ENCODE data around the gene LAMC2.

The LAMC2 gene

DNA sequence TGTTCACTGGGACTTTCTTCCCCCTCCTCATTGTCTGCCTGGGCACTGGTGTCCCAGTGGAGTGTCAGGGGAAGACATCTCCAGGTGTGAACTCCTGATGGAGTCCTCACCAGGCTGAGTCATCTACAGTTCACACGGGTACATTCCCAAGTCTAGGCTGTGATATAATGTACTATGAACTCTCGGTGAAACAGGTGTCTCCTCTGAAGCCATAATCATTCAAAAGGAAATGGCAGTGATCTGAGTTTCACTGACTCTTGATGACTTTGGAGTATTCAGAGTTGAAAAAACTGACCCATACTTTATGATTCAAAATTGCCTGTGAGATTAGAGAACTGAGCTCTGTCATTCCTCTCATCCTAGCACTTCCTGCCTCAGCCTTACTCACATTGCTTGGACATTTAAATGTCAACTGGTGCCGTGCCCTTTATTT, 9.1 kb downstream of the LAMC2 start:
- TF ChIP-seq, protein P1, sequence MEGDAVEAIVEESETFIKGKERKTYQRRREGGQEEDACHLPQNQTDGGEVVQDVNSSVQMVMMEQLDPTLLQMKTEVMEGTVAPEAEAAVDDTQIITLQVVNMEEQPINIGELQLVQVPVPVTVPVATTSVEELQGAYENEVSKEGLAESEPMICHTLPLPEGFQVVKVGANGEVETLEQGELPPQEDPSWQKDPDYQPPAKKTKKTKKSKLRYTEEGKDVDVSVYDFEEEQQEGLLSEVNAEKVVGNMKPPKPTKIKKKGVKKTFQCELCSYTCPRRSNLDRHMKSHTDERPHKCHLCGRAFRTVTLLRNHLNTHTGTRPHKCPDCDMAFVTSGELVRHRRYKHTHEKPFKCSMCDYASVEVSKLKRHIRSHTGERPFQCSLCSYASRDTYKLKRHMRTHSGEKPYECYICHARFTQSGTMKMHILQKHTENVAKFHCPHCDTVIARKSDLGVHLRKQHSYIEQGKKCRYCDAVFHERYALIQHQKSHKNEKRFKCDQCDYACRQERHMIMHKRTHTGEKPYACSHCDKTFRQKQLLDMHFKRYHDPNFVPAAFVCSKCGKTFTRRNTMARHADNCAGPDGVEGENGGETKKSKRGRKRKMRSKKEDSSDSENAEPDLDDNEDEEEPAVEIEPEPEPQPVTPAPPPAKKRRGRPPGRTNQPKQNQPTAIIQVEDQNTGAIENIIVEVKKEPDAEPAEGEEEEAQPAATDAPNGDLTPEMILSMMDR (IDR thresholded peaks at IDR 0.05; ENCODE audit: poor library complexity, severe bottlenecking): no peak
- H3K27me3 ChIP-seq (ENCODE audit: insufficient read depth, poor library complexity, severe bottlenecking): no peaks in the 10 kb centered on the region
- no peaks in the 10 kb centered on the region for H3K9me3 ChIP-seq (ENCODE audit: severe bottlenecking)
- H3K27ac ChIP-seq (ENCODE audit: poor library complexity, severe bottlenecking): peak overlapping the region; percentile 96
- no peak overlapping the region for H3K4me3 ChIP-seq (ENCODE audit: severe bottlenecking)
- peaks cover 76% of the 10 kb centered on the region for H3K4me1 ChIP-seq (ENCODE audit: insufficient read depth, poor library complexity, severe bottlenecking)
- peaks cover 82% of the 10 kb centered on the region for H3K36me3 ChIP-seq (ENCODE audit: low read depth)
- DNase-seq (ENCODE audit: low spot score) (no peak), ATAC-seq (ENCODE audit: low read depth) (peak; percentile 40)

DNA sequence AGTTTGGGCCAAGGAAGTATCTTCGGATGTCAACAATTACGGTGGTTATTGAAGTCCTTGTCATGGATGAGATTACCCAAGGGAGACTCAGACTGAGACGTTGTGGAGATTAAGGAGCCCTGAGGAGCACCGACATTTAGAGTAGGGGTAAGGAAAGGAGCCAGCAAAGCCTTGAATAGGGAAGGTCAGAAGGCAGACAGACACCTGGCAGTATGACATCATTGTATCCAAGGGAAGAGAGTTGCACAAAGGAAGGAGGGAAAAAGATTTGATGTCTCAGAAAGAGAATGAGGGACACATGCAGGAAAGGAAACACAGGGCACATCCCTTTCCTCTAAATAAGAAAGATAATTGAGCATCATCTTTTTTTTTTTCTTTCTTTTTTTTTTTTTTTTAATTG, 11.7 kb downstream of the LAMC2 start:
- peak overlapping the region; percentile 96 for H3K27ac ChIP-seq (ENCODE audit: poor library complexity, severe bottlenecking)
- ATAC-seq (ENCODE audit: low read depth): no peak

DNA sequence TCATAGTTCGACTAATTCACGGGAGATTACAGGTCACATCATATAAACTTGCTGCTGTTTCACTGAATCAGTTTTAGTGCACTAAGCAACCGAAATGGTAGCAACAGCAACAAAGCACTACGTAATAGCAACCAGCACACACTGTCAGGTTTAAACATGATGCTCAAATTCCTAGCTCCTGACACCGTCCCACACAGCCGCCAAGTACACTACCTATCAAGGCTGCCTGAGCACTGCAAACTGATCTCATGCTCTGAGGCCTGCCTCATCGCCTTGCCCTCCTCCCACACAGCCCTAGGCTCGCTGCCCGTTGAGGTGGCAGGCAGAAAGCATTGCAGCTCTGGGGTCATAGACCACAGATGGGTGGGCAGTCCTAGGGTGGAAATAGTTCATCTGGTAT, 12.4 kb downstream of the LAMC2 start:
- Histone ChIP-seq H3K36me3 (ENCODE audit: low read depth) (peaks cover 83% of the 10 kb centered on the region), H3K9me3 (ENCODE audit: severe bottlenecking) (no peaks in the 10 kb centered on the region), H3K27ac (ENCODE audit: poor library complexity, severe bottlenecking) (peak overlapping the region; percentile 96), H3K27me3 (ENCODE audit: insufficient read depth, poor library complexity, severe bottlenecking) (no peaks in the 10 kb centered on the region), H3K4me3 (ENCODE audit: severe bottlenecking) (no peak overlapping the region), H3K4me1 (ENCODE audit: insufficient read depth, poor library complexity, severe bottlenecking) (peaks cover 53% of the 10 kb centered on the region)
- TF ChIP-seq, protein P1 (IDR thresholded peaks at IDR 0.05; ENCODE audit: poor library complexity, severe bottlenecking): no peak
- DNase-seq (ENCODE audit: low spot score) (peak; percentile 81), ATAC-seq (ENCODE audit: low read depth) (peak; percentile 90)

More for the DNA sequence above, 11.7 kb downstream of the LAMC2 start:
- no peaks in the 10 kb centered on the region for H3K9me3 ChIP-seq (ENCODE audit: severe bottlenecking)
- H3K4me3 ChIP-seq (ENCODE audit: severe bottlenecking): no peak overlapping the region
- H3K36me3 ChIP-seq (ENCODE audit: low read depth): peaks cover 84% of the 10 kb centered on the region
- H3K4me1 ChIP-seq (ENCODE audit: insufficient read depth, poor library complexity, severe bottlenecking): peaks cover 55% of the 10 kb centered on the region
- DNase-seq (ENCODE audit: low spot score): no peak
- TF ChIP-seq, protein P1 (IDR thresholded peaks at IDR 0.05; ENCODE audit: poor library complexity, severe bottlenecking): no peak
- H3K27me3 ChIP-seq (ENCODE audit: insufficient read depth, poor library complexity, severe bottlenecking): no peaks in the 10 kb centered on the region

- no peak overlapping the region for H3K4me3 ChIP-seq (ENCODE audit: severe bottlenecking)
- peaks cover 47% of the 10 kb centered on the region for H3K4me1 ChIP-seq (ENCODE audit: insufficient read depth, poor library complexity, severe bottlenecking)
- H3K27me3 ChIP-seq (ENCODE audit: insufficient read depth, poor library complexity, severe bottlenecking): no peaks in the 10 kb centered on the region
- ATAC-seq (ENCODE audit: low read depth): no peak
- no peaks in the 10 kb centered on the region for H3K9me3 ChIP-seq (ENCODE audit: severe bottlenecking)
- no peak for DNase-seq (ENCODE audit: low spot score)
- H3K36me3 ChIP-seq (ENCODE audit: low read depth): peaks cover 88% of the 10 kb centered on the region
- TF ChIP-seq, protein P1 (IDR thresholded peaks at IDR 0.05; ENCODE audit: poor library complexity, severe bottlenecking): no peak
- peak overlapping the region; percentile 96 for H3K27ac ChIP-seq (ENCODE audit: poor library complexity, severe bottlenecking)
Measured at GRCh38 chr1:183199304-183199703, 13.2 kb downstream of the LAMC2 start.

DNA sequence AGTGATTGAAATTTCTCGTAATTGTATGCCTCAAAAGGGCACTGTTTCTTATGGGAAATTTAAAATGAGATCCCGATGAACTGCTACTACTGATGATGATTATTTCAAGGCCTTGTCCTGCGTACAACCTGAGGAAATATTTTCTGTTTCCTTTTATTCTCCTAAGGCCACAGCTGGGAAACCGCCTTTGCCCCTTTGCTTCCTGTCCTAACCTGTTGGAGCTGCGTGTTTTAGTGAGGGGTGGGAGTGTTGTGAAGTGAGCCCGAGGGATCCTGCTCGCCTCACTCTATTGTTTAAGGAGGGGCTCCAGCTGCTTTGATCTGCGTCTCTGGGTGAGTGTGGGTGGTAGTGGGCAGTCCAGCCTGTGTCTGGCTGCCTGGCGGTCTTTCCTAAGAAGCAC, 14.4 kb downstream of the LAMC2 start:
- H3K4me3 ChIP-seq (ENCODE audit: severe bottlenecking): no peak overlapping the region
- H3K36me3 ChIP-seq (ENCODE audit: low read depth): peaks cover 88% of the 10 kb centered on the region
- ATAC-seq (ENCODE audit: low read depth) (no peak), DNase-seq (ENCODE audit: low spot score) (no peak)
- H3K27me3 ChIP-seq (ENCODE audit: insufficient read depth, poor library complexity, severe bottlenecking): no peaks in the 10 kb centered on the region
- TF ChIP-seq, protein P1 (IDR thresholded peaks at IDR 0.05; ENCODE audit: poor library complexity, severe bottlenecking): no peak
- peaks cover 38% of the 10 kb centered on the region for H3K4me1 ChIP-seq (ENCODE audit: insufficient read depth, poor library complexity, severe bottlenecking)
- no peaks in the 10 kb centered on the region for H3K9me3 ChIP-seq (ENCODE audit: severe bottlenecking)
- peak overlapping the region; percentile 96 for H3K27ac ChIP-seq (ENCODE audit: poor library complexity, severe bottlenecking)

Data from RWPE2 (cell line).